HG02970 (cell line): ENCODE data around the gene KRTAP9-3.
"Not testable (repeated sequence)": the region's sequence is repeated elsewhere in the genome, so short reads cannot be mapped to it uniquely, and the experiment has no call there.

Experiments used
- ATAC-seq: cut with Tn5 transposase; IDR thresholded peaks from one replicate; pipeline ENCODE4 v1.9.1; 2021; ENCODE audit warnings: mild to moderate bottlenecking, moderate library complexity, moderate number of reproducible peaks; ENCODE audit not compliant: unreplicated experiment, low FRiP score

KRTAP9-3 gene, protein sequence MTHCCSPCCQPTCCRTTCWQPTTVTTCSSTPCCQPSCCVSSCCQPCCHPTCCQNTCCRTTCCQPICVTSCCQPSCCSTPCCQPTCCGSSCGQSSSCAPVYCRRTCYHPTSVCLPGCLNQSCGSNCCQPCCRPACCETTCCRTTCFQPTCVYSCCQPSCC

DNA sequence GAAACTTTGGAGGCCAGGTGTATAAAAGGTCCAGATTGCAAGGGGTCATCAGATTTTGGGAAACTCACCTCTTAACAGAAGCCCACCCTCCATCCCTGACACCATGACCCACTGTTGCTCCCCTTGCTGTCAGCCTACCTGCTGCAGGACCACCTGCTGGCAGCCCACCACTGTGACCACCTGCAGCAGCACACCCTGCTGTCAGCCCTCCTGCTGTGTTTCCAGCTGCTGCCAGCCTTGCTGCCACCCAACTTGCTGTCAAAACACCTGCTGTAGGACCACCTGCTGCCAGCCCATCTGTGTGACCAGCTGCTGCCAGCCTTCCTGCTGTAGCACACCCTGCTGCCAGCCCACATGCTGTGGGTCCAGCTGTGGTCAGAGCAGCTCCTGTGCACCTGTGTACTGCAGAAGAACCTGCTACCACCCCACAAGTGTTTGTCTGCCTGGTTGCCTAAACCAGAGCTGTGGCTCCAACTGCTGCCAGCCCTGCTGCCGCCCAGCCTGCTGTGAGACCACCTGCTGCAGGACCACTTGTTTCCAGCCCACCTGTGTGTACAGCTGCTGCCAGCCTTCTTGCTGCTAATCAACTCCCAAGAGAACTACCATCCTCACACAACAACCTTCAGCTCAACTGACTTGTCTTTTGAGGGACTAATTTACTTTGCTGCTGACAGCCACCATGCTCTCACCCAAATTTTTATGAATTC, at the start of gene KRTAP9-3:
Gene KRTAP9-3 (plus strand): TSS at position 51 of the 707 bp plus-strand sequence. CDS start 53 bp downstream, at position 104.
- not testable (repeated sequence) for ATAC-seq

DNA sequence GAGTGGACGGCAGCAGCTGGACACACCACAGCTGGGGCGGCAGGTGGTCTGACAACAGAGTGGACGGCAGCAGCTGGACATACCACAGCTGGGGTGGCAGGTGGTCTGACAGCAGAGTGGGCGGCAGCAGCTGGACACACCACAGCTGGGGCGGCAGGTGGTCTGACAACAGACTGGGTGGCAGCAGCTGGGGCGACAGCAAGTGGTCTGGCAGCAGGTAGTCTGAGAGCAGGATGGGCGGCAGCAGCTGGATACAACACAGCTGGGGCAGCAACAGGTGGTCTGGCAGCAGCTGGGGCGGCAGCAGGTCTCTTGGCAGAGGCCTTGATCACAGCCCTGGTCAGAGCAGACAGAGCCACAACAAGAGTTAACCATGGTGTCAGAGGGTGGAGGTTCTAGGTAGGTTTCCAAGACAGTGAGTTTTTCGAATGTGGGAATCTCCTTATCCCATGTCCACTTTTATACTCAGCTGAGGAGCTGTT, 47.7 kb upstream of the KRTAP9-3 start, which contains the start of gene KRTAP4-1:
Gene KRTAP4-1 (minus strand): TSS at position 432 of the 482 bp plus-strand sequence. CDS start 57 bp downstream, at position 375.
- no peak for ATAC-seq

DNA sequence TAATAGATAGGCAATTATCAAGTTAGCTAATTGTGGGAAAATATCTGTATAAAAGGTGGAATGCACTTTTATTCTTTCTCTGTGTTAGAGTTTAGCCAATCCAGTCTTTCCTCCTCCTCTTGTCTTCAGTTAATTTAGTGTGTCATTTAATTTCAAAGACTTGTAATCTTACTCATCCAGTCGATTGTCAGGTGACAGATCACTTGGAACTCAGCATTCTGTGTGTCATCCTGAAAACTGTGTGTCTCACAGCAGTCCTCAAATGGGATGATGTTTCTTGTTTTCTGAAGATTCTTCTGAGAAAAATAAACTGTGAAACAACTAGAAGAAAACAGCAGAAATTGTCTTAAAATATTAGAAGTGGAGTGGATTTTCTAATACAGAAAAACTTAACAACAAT, 47.2 kb upstream of the KRTAP9-3 start:
- no peak for ATAC-seq

DNA sequence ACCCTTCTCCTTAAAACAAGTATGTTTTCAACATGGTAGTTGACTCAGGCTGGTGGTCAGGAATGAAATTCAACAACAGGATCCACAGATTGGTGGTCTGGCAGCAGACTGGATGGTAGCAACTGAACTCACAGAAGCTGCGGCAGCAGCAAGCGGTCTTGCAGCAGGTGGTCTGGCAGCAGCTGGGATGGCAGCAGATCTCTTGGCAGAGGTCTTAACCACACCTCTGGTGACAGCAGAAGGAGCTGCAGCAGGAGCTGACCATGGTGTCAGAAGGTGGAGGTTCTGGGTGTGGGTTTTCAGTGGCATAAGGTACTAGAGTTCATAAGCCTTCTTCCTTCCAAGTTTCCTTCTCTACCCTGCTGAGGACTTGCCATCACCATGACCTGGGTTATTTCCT, 45.4 kb upstream of the KRTAP9-3 start:
- ATAC-seq = no peak

DNA sequence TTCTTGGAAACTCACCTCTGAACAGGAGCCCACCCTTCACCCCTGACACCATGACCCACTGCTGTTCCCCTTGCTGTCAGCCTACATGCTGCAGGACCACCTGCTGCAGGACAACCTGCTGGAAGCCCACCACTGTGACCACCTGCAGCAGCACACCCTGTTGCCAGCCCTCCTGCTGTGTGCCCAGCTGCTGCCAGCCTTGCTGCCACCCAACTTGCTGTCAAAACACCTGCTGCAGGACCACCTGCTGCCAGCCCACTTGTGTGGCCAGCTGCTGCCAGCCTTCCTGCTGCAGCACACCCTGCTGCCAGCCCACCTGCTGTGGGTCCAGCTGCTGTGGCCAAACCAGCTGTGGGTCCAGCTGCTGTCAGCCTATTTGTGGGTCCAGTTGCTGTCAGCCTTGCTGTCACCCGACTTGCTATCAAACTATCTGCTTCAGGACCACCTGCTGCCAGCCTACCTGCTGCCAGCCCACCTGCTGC, 42.4 kb upstream of the KRTAP9-3 start, which contains the start of gene KRTAP9-1:
Gene KRTAP9-1 (plus strand): TSS at position 51 of the 482 bp plus-strand sequence. CDS start 0 bp downstream, at position 51.
- ATAC-seq = not testable (repeated sequence)

DNA sequence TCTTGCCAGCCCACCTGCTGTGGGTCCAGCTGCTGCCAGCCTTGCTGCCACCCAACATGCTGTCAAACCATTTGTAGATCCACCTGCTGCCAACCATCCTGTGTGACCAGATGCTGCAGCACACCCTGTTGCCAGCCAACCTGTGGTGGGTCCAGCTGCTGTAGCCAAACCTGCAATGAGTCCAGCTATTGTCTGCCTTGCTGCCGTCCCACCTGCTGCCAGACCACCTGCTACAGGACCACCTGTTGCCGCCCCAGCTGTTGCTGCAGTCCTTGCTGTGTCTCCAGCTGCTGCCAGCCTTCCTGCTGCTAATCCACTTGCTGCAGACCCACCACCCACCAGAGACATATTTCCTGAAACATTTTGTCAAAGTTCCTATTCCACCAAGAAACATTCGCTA, 41.9 kb upstream of the KRTAP9-3 start:
- ATAC-seq = no peak

DNA sequence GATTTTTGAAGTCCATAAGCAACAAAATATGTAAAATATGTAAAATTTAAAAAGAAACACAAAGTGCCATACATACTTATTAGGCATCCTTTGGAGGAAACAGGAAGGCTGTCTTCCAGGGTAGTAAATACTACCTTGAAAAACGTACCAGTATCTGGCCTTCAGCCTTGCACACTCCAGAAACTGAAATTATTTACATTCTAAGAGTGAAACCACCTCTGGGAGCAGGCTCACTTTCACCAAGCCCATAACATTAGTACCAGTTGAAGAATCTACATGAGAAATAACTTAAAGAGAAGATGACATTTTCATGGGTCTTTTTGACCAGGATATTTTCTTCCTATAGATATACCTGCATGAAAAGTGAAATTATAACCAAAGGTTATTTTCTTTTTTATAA, 36.2 kb upstream of the KRTAP9-3 start:
- no peak for ATAC-seq

DNA sequence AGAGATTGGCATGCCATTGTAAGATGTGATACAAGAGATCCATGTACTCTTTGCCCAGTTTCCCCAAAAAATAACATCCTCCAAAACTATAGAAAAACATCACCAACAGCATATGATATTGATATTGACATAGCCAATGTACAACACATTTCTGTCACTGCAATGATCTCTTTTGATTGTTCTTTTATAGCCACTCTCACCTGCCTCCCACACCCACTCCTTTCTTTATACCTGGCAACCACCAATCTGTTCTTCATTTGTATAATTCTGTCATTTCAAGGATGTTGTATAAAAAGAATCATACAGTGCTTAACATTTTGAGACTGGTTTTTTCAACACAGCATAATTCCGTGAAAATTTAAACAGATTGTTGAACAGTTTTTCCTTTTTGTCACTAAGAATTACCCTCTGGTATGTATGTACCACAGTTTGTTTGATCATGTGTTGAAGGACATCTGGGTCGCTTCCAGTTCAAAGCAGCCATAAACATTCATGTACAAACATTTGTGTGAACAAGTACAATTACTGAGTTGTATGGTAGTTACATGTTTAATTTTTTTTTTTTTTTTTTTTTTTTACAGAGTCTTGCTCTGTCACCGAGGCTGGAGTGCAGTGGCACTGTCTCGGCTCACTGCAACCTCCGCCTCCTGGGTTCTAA, 32.7 kb upstream of the KRTAP9-3 start:
- ATAC-seq = no peak

DNA sequence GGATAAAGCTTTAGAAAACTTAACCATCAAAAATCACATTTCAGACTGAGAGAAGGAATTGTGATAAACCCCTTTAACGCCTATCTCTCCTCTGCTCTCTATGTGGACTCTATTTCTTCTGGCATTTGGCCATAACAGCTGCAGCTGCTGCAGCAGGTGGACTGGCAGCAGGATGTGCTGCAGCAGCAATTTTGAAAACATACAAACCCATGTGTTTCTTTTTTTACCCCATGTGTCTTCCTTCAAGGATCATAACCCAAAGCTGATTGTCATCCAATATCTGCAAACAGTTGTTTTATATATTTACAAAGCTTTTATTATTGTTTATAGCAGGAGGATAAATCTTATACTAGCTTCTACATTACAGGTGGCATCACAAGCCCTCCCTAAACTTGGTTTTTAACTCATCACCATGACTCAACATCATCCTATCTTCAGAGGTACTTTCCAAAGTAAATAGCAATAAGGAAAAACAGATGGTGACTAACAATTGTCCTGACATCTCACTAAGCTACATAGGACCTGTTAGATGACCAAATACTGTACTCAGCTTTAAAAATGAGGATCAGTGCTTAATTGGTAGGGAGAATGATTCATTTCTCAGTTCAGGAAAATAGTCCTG, 20.3 kb upstream of the KRTAP9-3 start:
- ATAC-seq = no peak

DNA sequence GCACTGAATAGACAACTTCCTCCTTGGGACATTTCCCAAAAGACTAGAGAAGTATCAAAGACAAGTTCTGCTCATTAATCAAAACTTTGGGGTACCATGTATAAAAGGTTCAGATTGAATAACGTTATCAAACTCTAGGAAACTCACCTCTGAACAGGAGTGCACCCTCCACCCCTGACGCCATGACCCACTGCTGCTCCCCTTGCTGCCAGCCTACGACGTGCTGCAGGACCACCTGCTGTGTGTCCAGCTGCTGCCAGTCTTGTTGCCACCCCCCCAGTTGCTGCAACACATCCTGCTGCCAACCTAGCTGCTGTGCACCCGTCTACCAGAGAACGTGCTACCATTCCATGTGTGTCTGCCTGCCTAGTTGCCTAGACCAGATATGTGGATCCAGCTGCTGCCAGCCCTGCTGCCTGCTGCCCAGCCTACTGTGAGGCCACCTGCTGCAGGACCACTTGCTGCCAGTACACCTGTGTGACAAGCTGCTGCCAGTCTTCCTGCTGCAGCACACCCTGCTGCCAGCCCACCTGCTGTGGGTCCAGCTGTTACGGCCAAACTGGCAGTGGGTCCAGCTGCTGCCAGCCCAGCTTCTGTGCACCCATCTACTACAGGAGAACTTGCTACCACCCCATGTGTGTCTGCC, 19.6 kb upstream of the KRTAP9-3 start:
- ATAC-seq = no peak

DNA sequence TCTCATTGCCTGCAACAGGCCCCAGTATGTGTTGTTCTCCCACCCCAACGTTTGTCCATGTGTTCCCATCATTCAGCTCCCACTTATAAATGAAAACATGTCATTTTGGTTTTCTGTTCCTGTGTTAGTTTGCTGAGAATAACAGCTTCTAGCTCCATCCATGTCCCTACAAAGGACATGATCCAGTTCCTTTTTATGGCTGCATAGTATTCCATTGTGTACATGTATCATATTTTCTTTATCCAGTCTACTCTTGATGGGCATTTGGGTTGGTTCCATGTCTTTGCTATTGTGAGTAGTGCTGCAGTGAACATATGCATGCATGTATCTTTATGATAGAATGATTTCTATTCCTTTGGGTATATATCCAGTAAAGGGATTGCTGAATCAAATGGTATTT, 16.6 kb upstream of the KRTAP9-3 start:
- no peak for ATAC-seq

DNA sequence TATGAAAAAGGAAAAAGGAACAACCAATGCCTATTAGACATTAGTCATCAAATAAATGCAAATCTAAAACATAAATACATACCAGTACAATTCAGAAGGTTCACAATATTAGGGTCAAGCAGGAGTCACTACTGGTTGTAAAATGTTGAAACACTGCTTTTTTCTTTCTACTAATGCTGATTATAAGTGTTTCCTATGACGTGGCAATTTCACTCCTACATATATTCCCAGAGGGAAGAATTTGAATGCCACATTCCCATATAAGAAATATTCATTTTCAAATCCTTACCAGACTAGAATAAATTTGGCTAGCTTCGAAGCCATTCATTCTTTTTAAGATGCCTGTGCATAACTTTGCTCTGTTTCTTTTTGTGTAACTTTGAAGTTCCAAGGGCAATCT, 8.4 kb upstream of the KRTAP9-3 start:
- no peak for ATAC-seq

DNA sequence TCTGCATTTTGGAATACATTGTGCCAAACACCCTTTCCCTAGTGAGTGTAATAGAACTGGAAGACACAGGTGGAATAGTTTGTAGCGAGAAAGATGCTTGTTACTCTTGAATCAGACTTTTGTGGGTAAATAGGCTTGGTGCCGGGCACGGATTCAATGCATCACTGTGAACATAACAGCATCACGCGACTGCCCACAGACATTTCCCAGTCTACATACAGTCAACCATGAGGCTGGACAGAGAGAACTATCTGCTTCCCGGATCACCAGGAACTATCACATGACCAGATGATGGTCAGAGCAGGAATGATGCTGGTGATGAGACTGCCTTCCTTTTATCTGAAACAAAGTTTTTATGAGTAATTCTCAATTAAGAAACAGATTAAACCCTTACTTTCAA, 6.2 kb upstream of the KRTAP9-3 start:
- no peak for ATAC-seq

DNA sequence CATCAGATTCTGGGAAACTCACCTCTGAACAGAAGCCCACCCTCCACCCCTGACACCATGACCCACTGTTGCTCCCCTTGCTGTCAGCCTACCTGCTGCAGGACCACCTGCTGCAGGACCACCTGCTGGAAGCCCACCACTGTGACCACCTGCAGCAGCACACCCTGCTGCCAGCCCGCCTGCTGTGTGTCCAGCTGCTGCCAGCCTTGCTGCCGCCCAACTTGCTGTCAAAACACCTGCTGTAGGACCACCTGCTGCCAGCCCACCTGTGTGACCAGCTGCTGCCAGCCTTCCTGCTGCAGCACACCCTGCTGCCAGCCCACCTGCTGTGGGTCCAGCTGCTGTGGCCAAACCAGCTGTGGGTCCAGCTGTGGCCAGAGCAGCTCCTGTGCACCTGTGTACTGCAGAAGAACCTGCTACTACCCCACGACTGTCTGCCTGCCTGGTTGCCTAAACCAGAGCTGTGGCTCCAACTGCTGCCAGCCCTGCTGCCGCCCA, 5.6 kb upstream of the KRTAP9-3 start, which contains the start of gene KRTAP9-2:
Gene KRTAP9-2 (plus strand): TSS at position 51 of the 498 bp plus-strand sequence. CDS start 7 bp downstream, at position 58.
- not testable (repeated sequence) for ATAC-seq

DNA sequence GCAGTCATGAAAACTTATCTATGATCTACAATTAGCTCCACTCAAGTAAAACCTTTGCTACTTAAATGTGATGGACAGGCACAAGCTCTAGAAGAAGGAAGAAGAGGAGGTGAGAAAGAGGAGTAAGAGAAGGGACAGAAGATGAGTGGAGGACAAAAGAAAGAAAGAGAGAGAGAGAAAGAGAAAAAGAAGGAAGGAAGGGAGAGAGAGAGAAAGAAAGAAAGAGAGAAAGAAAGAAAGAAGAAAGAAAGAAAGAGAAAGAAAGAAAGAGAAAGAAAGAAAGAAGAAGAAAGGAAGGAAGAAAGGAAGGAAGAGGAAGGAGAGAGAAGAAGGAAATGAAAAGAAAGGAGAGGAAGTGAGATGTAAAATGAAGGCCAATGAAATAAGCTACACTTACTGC, 2.2 kb upstream of the KRTAP9-3 start:
- ATAC-seq = no peak

DNA sequence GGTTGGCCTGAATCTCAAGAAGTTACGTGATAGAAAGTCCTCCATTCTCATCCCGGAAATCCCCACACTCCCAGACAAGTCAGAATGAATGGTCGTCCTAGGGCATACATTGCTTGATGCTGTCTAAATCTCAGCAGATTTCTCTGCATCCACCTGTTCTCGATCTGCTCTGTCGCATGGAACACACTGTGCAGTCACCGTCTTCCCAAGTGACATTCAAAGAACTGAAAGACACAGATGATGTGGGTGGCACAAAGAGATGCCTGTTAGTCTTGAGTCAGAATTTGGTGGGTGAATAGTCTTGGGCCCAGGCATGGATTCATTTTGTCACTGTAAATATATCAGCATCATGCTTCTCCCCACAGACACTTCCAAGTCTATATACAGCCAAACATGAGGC, 518 bp upstream of the KRTAP9-3 start:
- ATAC-seq = no peak

DNA sequence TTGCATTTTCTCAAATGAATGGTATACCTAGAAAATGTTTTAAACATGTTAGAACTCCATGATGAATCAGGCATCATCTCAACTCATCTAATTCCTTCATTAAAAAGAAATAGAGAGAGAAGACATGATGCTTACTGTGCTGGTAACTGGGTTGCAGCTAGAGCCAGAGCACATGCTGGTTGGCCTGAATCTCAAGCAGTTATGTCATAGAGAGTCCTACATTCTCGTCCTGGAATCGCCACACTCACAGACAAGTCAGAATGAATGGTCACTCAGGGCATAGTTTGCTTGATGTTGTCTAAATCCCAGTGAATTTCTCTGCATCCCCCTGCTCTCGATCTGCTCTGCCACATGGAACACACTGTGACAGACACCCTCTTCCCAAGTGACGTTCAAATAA, 4.9 kb downstream of the KRTAP9-3 start:
- ATAC-seq = not testable (repeated sequence)

DNA sequence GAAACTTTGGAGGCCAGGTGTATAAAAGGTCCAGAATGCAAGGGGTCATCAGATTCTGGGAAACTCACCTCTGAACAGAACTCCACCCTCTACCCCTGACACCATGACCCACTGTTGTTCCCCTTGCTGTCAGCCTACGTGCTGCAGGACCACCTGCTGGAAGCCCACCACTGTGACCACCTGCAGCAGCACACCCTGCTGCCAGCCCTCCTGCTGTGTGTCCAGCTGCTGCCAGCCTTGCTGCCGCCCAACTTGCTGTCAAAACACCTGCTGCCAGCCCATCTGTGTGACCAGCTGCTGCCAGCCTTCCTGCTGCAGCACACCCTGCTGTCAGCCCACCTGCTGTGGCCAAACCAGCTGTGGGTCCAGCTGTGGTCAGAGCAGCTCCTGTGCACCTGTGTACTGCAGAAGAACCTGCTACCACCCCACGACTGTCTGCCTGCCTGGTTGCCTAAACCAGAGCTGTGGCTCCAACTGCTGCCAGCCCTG, 5.7 kb downstream of the KRTAP9-3 start, which contains the start of gene KRTAP9-8:
Gene KRTAP9-8 (plus strand): TSS at position 51 of the 489 bp plus-strand sequence. CDS start 53 bp downstream, at position 104.
- ATAC-seq = not testable (repeated sequence)

DNA sequence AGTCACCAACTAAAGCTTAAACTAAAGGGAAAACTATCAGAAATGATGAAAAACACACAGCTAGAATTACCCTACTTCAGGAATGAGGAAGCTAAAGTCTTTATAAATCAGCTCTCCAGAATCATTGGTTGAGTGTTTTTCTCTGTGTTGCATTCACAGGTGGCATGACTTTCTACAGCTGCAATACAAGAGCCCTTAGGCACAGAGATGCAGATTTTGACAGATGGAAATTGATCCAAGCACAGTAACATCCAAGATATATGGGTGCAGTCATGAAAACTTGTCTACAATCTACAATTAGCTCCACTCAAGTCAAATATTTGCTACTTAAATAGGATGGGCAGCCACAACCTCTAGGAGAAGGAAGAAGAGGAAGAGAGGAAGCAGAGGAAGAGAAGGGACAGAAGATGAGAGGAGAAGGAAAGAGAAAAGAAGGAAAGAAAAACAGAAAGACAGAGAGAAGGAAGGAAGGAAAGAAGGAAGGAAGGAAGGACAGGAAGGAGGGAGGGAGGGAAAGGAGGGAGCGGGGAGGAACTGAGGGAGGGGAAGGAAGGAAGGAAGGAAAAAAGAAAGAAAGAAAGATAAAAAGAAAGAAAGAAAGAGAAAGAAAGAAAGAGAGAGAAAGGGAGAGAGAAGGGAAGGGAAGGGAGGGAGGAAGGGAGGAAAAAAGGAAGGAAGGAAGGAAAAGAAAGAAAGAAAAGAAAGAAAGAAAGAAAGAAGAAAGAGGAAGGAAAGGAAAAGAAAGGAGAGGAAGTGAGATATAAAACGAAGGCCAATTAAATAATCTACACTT, 14.9 kb downstream of the KRTAP9-3 start:
- not testable (repeated sequence) for ATAC-seq
